IMR-90 (cell line): Measurements from ENCODE around the gene DBNDD1. TPM values are rescaled to one million over a fixed set of nuclear protein-coding genes. Genes with fewer than 3 reads are reported as not detected.

ENCODE experiments used
- ATAC-seq: fragments of 200-7000 bp; cut with Tn5 transposase; 2 replicates; pipeline ENCODE4 v1.9.1; 2020; ENCODE audit warnings: low read depth, mild to moderate bottlenecking, moderate library complexity
- BruUV-seq: library from RNA; stranded (reverse); fragments of 400-500 nt; replicated peaks from 2 replicates; lab custom pipeline; 2021; lab: Mats Ljungman, UMichigan
- CTCF ChIA-PET: fragments of 300-600 bp; formaldehyde crosslinking; extraction: SDS; loops from one replicate; lab custom pipeline; 2021; ENCODE audit warnings: antibody characterized with exemption; lab: Yijun Ruan, JAX
- POLR2A ChIA-PET: fragments of 300-600 bp; sonication (Branson Sonifier 250); formaldehyde crosslinking; loops from one replicate; lab custom pipeline; 2022; ENCODE audit warnings: antibody characterized with exemption; ENCODE audit not compliant: unreplicated experiment; lab: Charles Lee
- DNase-seq: peaks from one replicate; pipeline ENCODE4 v3.0.0; 2013
- H2AFZ ChIP-seq: replicated peaks from 2 replicates; pipeline ENCODE3; 2013; ENCODE audit warnings: low read length, mild to moderate bottlenecking; ENCODE audit not compliant: poor library complexity
- H2AK5ac ChIP-seq: 2 replicates; pipeline ENCODE4 v1.6.1; 2013; ENCODE audit warnings: low read depth, low read length, inconsistent platforms
- H2AK9ac ChIP-seq: replicated peaks from 2 replicates; pipeline ENCODE3; 2013; ENCODE audit warnings: mild to moderate bottlenecking, low read depth, low read length, moderate library complexity; ENCODE audit not compliant: poor library complexity
- H2BK120ac ChIP-seq: 2 replicates; pipeline ENCODE4 v1.6.1; 2013; ENCODE audit warnings: low read depth, low read length, inconsistent platforms
- H2BK15ac ChIP-seq: 3 replicates; pipeline ENCODE4 v1.6.1; 2013; ENCODE audit warnings: low read depth, low read length, inconsistent platforms
- H2BK20ac ChIP-seq: 2 replicates; pipeline ENCODE4 v1.6.1; 2013; ENCODE audit warnings: low read depth, mild to moderate bottlenecking, inconsistent platforms, low read length, moderate library complexity
- H2BK5ac ChIP-seq: 2 replicates; pipeline ENCODE4 v1.6.1; 2013; ENCODE audit warnings: mild to moderate bottlenecking, low read depth, low read length, inconsistent platforms; ENCODE audit not compliant: poor library complexity, severe bottlenecking
- H3K14ac ChIP-seq: replicated peaks from 2 replicates; pipeline ENCODE4 v1.6.1; 2013; ENCODE audit warnings: low read depth, low read length, inconsistent platforms
- H3K18ac ChIP-seq: 2 replicates; pipeline ENCODE4 v1.6.1; 2013; ENCODE audit warnings: low read depth, low read length, control low read depth
- H3K23ac ChIP-seq: 2 replicates; pipeline ENCODE4 v1.6.1; 2013; ENCODE audit warnings: low read depth, low read length, inconsistent platforms
- H3K27ac ChIP-seq: 2 replicates; pipeline ENCODE4 v1.5.1; 2013; ENCODE audit warnings: mild to moderate bottlenecking, control low read depth, low read length; ENCODE audit not compliant: insufficient read depth
- H3K27me3 ChIP-seq: 2 replicates; pipeline ENCODE4 v1.6.1; 2013; ENCODE audit warnings: low read length; ENCODE audit not compliant: control insufficient read depth, insufficient read depth
- H3K36me3 ChIP-seq: 2 replicates; pipeline ENCODE4 v1.6.1; 2013; ENCODE audit warnings: low read length, mixed read lengths; ENCODE audit not compliant: control insufficient read depth, insufficient read depth
- H3K4ac ChIP-seq: 2 replicates; pipeline ENCODE4 v1.6.1; 2013; ENCODE audit warnings: low read depth, low read length, inconsistent platforms
- H3K4me1 ChIP-seq: 2 replicates; pipeline ENCODE4 v1.6.1; 2013; ENCODE audit warnings: low read length, mixed read lengths; ENCODE audit not compliant: control insufficient read depth, insufficient read depth
- H3K4me2 ChIP-seq: 2 replicates; pipeline ENCODE4 v1.6.1; 2013; ENCODE audit warnings: low read depth, mild to moderate bottlenecking, control low read depth, low read length, moderate library complexity
- H3K4me3 ChIP-seq: 2 replicates; pipeline ENCODE4 v1.5.1; 2013; ENCODE audit warnings: low read depth, mild to moderate bottlenecking, control low read depth, low read length, moderate library complexity; ENCODE audit not compliant: insufficient read depth
- H3K56ac ChIP-seq: 2 replicates; pipeline ENCODE4 v1.6.1; 2013; ENCODE audit warnings: low read length, inconsistent platforms; ENCODE audit not compliant: insufficient read depth; ENCODE audit errors: extremely low read depth
- H3K79me1 ChIP-seq, 2 experiments: 2 replicates each; pipeline ENCODE4 v1.6.1; 2013; ENCODE audit warnings: low read length in 2 of 2, inconsistent platforms in 1 of 2, low read depth in 1 of 2
- H3K9ac ChIP-seq: 2 replicates; pipeline ENCODE4 v1.6.1; 2013; ENCODE audit warnings: low read depth, low read length, control low read depth
- H3K9me1 ChIP-seq: 2 replicates; pipeline ENCODE4 v1.6.1; 2013; ENCODE audit warnings: low read length, inconsistent platforms; ENCODE audit not compliant: insufficient read depth
- H3K9me3 ChIP-seq: 2 replicates; pipeline ENCODE4 v1.6.1; 2013; ENCODE audit warnings: low read length; ENCODE audit not compliant: control insufficient read depth, insufficient read depth
- H4K20me1 ChIP-seq: 2 replicates; pipeline ENCODE4 v1.6.1; 2013; ENCODE audit warnings: low read length, inconsistent platforms; ENCODE audit not compliant: insufficient read depth
- H4K5ac ChIP-seq: 2 replicates; pipeline ENCODE4 v1.6.1; 2013; ENCODE audit warnings: mild to moderate bottlenecking, low read depth, low read length, control low read depth
- H4K8ac ChIP-seq, 2 experiments: 2 replicates each; pipeline ENCODE4 v1.6.1; 2013; ENCODE audit warnings: low read depth in 2 of 2, low read length in 2 of 2, control low read depth in 1 of 2, inconsistent platforms in 1 of 2
- H4K91ac ChIP-seq: 2 replicates; pipeline ENCODE4 v1.6.1; 2013; ENCODE audit warnings: low read depth, low read length, inconsistent platforms; ENCODE audit not compliant: insufficient read depth
- BHLHE40 ChIP-seq: fragments of 150-350 bp; IDR thresholded peaks from 2 replicates; pipeline ENCODE4 v1.6.1; 2016; ENCODE audit warnings: mild to moderate bottlenecking, low read depth, low read length
- CEBPB ChIP-seq: IDR thresholded peaks from 2 replicates; pipeline ENCODE4 v1.6.1; 2012; ENCODE audit warnings: low read depth, low read length, improper control_type of control experiment
- CHD1 ChIP-seq: IDR thresholded peaks from 2 replicates; pipeline ENCODE4 v1.6.1; 2012; ENCODE audit warnings: low read depth, low read length, improper control_type of control experiment
- CTCF ChIP-seq: conservative IDR thresholded peaks from 2 replicates; pipeline ENCODE4 v1.5.1; 2012; ENCODE audit warnings: mild to moderate bottlenecking, low read depth, low read length, improper control_type of control experiment
- FOS ChIP-seq: fragments of 150-350 bp; IDR thresholded peaks from 2 replicates; pipeline ENCODE4 v1.6.1; 2016; ENCODE audit warnings: low read depth, low read length
- MAFK ChIP-seq: IDR thresholded peaks from 2 replicates; pipeline ENCODE4 v1.6.1; 2012; ENCODE audit warnings: low read depth, low read length, improper control_type of control experiment
- MAZ ChIP-seq: IDR thresholded peaks from 2 replicates; pipeline ENCODE4 v1.6.1; 2012; ENCODE audit warnings: low read depth, mild to moderate bottlenecking, low read length, improper control_type of control experiment, moderate library complexity, borderline replicate concordance
- MXI1 ChIP-seq: IDR thresholded peaks from 2 replicates; pipeline ENCODE4 v1.6.1; 2012; ENCODE audit warnings: low read depth, mild to moderate bottlenecking, low read length, moderate library complexity, borderline replicate concordance
- NFE2L2 ChIP-seq: fragments of 150-350 bp; IDR thresholded peaks from 2 replicates; pipeline ENCODE4 v1.6.1; 2016; ENCODE audit warnings: low read depth, mild to moderate bottlenecking, low read length
- POLR2A ChIP-seq: IDR thresholded peaks from 2 replicates; pipeline ENCODE4 v1.6.1; 2012; ENCODE audit warnings: mild to moderate bottlenecking, low read depth, low read length
- RAD21 ChIP-seq: IDR thresholded peaks from 2 replicates; pipeline ENCODE4 v1.6.1; 2012; ENCODE audit warnings: low read length, improper control_type of control experiment
- RCOR1 ChIP-seq: IDR thresholded peaks from 2 replicates; pipeline ENCODE4 v1.6.1; 2012; ENCODE audit warnings: mild to moderate bottlenecking, low read length, improper control_type of control experiment; ENCODE audit not compliant: insufficient replicate concordance
- RFX5 ChIP-seq: IDR thresholded peaks from 2 replicates; pipeline ENCODE4 v1.8.0; 2012; ENCODE audit warnings: low read depth, mild to moderate bottlenecking, low read length, moderate library complexity
- SMC3 ChIP-seq: fragments of 150-350 bp; IDR thresholded peaks from 2 replicates; pipeline ENCODE4 v1.6.1; 2016; ENCODE audit warnings: low read depth, mild to moderate bottlenecking, antibody characterized with exemption, low read length, moderate library complexity
- WGBS, 2 experiments: methylation state at CpG; one replicate each; pipeline versions ENCODE4 v1.1.5 to v1.1.7; 2013; ENCODE audit warnings: missing lambda C conversion rate in 2 of 2; ENCODE audit not compliant: insufficient read length in 1 of 2; ENCODE audit errors: extremely low coverage in 2 of 2; 5-methylcytosine and 5-hydroxymethylcytosine counted together
- dilution Hi-C: fragments of 300-500 bp; cut with HindIII; formaldehyde crosslinking; loops from one replicate; pipeline ENCODE4 v1.14.3; 2018; ENCODE audit warnings: low sequenced_read_pairs; ENCODE audit not compliant: unreplicated experiment
- in situ Hi-C: fragments of 300-500 bp; cut with MboI; formaldehyde crosslinking; loops from 3 replicates; pipeline ENCODE4 v1.14.3; 2019; ENCODE audit warnings: low sequenced_read_pairs, inconsistent platforms, mixed read lengths
- intact Hi-C: fragments of 100-400 bp; cut with micrococcal nuclease; formaldehyde crosslinking; loops from 2 replicates; pipeline ENCODE4 v1.10.0; 2022
- polyA plus RNA-seq, 3 experiments: library from polyadenylated mRNA; depleted of rRNA; stranded (reverse); fragments of >200 nt; gene quantifications; 2 replicates each; pipeline ENCODE4 v1.2.3, GENCODE V29; 2012; ENCODE audit warnings: low replicate concordance in 1 of 3
- total RNA-seq: library from RNA; depleted of rRNA; stranded (reverse); fragments of >200 nt; gene quantifications from 2 replicates; pipeline ENCODE4 v1.2.3, GENCODE V29; 2012
- TF ChIP-seq, protein P1 (sequence below): fragments of 150-350 bp; IDR thresholded peaks from 2 replicates; pipeline ENCODE4 v1.6.1; 2017; ENCODE audit warnings: mild to moderate bottlenecking, antibody characterized with exemption, low read length, low read depth

The DBNDD1 gene
- total and polyA plus RNA-seq, 2 of the 4 experiments (the other 2 are of a cell fraction): 3.4 to 23.0 TPM

- H3K9ac ChIP-seq: 0 out of 2 replicates have a peak overlapping the region, but pooled peaks have one; percentile 8
Measured at GRCh38 chr16:90047714-90048346, 28.6 kb upstream of the DBNDD1 start.

More at GRCh38 chr16:90047714-90048346, 28.6 kb upstream of the DBNDD1 start:
- peaks cover 11% of the 10 kb centered on the region for H3K4me1 ChIP-seq
- ATAC-seq (peak; percentile 3), DNase-seq (no peak)
- peak overlapping the region; percentile 4 for H3K4me2 ChIP-seq
- 0 out of 2 replicates have a peak overlapping the region, but pooled peaks have one; percentile 12 for H2BK120ac ChIP-seq
- H3K4me3 ChIP-seq: peak overlapping the region; percentile 20; the same call in 1 of the 2 replicates
- H4K5ac ChIP-seq: peak overlapping the region; percentile 6; the same call in 1 of the 2 replicates
- H4K8ac ChIP-seq: peak overlapping the region in 1 of 2 experiments; percentile 84; a peak in 1 of 4 replicates
- H2BK20ac ChIP-seq: no peak overlapping the region
- no peaks in the 10 kb centered on the region for H3K9me1 ChIP-seq
- H2AK5ac ChIP-seq: no peak overlapping the region
- POLR2A ChIA-PET: no interaction called here
- H3K18ac ChIP-seq: no peak overlapping the region
- no peaks in the 10 kb centered on the region for H3K27me3 ChIP-seq
- H3K9me3 ChIP-seq: no peaks in the 10 kb centered on the region
- H3K79me1 ChIP-seq: no peaks in the 10 kb centered on the region
- peak overlapping the region; percentile 89 for H2AFZ ChIP-seq
- 80% methylated on average over 1 of the region's 59 CpGs; no CpG with 5 or more reads in 1 of the 2 experiments for WGBS, 2 experiments
- no peak overlapping the region for H2BK5ac ChIP-seq
- dilution Hi-C loops: no loop called here
- no TSS peak for BruUV-seq
- H2BK15ac ChIP-seq: no peak overlapping the region
- TF ChIP-seq FOS (no peak), MAZ (no peak), BHLHE40 (no peak), NFE2L2 (no peak), SMC3 (no peak), CEBPB (no peak), POLR2A (no peak), RAD21 (no peak), CTCF (no peak), RFX5 (no peak), RCOR1 (no peak), MXI1 (no peak), MAFK (no peak), CHD1 (no peak)
- TF ChIP-seq, protein P1, sequence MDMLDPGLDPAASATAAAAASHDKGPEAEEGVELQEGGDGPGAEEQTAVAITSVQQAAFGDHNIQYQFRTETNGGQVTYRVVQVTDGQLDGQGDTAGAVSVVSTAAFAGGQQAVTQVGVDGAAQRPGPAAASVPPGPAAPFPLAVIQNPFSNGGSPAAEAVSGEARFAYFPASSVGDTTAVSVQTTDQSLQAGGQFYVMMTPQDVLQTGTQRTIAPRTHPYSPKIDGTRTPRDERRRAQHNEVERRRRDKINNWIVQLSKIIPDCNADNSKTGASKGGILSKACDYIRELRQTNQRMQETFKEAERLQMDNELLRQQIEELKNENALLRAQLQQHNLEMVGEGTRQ: no peak
- H3K36me3 ChIP-seq: peaks cover 5% of the 10 kb centered on the region; the same call in 1 of the 2 replicates
- no peak overlapping the region for H3K4ac ChIP-seq
- no peak overlapping the region for H3K27ac ChIP-seq
- intact Hi-C loops: no loop called here
- H2AK9ac ChIP-seq: no peak overlapping the region
- CTCF ChIA-PET: no interaction called here
- no peak overlapping the region for H4K91ac ChIP-seq
- no peak overlapping the region for H3K23ac ChIP-seq
- H4K20me1 ChIP-seq: no peaks in the 10 kb centered on the region
- in situ Hi-C loops: no loop called here
- H3K56ac ChIP-seq: no peak overlapping the region
- H3K14ac ChIP-seq: no peak overlapping the region
